ENCODE results near the gene TRDMT1. TPM values are rescaled to one million over a fixed set of nuclear protein-coding genes. Genes with fewer than 3 reads are reported as not detected.

The TRDMT1 gene
- total RNA-seq, 1 experiment from 2014 or later, result 20.2 TPM

- Histone ChIP-seq H3K23ac (ENCODE audit: insufficient read length, low read depth, low read length) (no peak overlapping the region), H3K4me2 (ENCODE audit: insufficient read depth, insufficient read length, low read length) (no peak overlapping the region), H2BK5ac (ENCODE audit: insufficient read length, low read length) (no peak overlapping the region), H3K9ac (ENCODE audit: extremely low read depth, insufficient read length, low read length) (no peak overlapping the region), H3K18ac (ENCODE audit: insufficient read length, low read depth, low read length) (no peak overlapping the region), H4K8ac (replicated peaks; ENCODE audit: insufficient read length, low read depth, low read length) (no peak overlapping the region), H3K9me3 (ENCODE audit: control insufficient read depth, low read depth, low read length) (no peaks in the 10 kb centered on the region), H3K23me2 (ENCODE audit: insufficient read length, low read depth, low read length, poor library complexity, severe bottlenecking) (no peaks in the 10 kb centered on the region), H2BK12ac (ENCODE audit: insufficient read length, low read depth, low read length) (no peak overlapping the region), H4K20me1 (ENCODE audit: control insufficient read depth, insufficient read depth, insufficient read length) (no peaks in the 10 kb centered on the region), H2AFZ (ENCODE audit: low read length) (no peak overlapping the region), H2BK15ac (ENCODE audit: low read depth, low read length) (no peak overlapping the region), H3K4ac (ENCODE audit: low read depth, low read length) (no peak overlapping the region), H2AK5ac (ENCODE audit: insufficient read length, low read length) (no peak overlapping the region), H2BK20ac (ENCODE audit: low read depth, low read length, poor library complexity, severe bottlenecking) (no peak overlapping the region), H3K27me3 (ENCODE audit: insufficient read depth, low read length) (no peaks in the 10 kb centered on the region), H2BK120ac (ENCODE audit: low read depth, low read length, poor library complexity, severe bottlenecking) (no peak overlapping the region), H3T11ph (ENCODE audit: low read length) (no peak overlapping the region), H4K5ac (ENCODE audit: insufficient read length, low read depth, low read length) (no peak overlapping the region), H3K4me1 (ENCODE audit: insufficient read depth, low read length) (no peaks in the 10 kb centered on the region), H3K56ac (ENCODE audit: insufficient read length, low read depth, low read length) (no peak overlapping the region), H3K79me2 (ENCODE audit: insufficient read depth, low read length) (no peaks in the 10 kb centered on the region), H3K27ac (ENCODE audit: insufficient read length, low read depth, low read length) (no peak overlapping the region), H4K91ac (ENCODE audit: insufficient read length, low read depth, low read length) (no peak overlapping the region), H3K79me1 (ENCODE audit: insufficient read depth, low read depth, low read length, poor library complexity, severe bottlenecking) (no peaks in the 10 kb centered on the region), H3K14ac (ENCODE audit: insufficient read depth, low read length) (no peak overlapping the region)
- Mint-ChIP-seq H3K27me3 (ENCODE audit: low read depth) (no peaks in the 10 kb centered on the region), H3K27ac (peak overlapping the region in 1 of 3 experiments; percentile 64; a peak in 1 of 7 replicates), H3K4me3 (no peak overlapping the region), H3K9me3 (no peaks in the 10 kb centered on the region), H3K36me3 (ENCODE audit: insufficient read depth in 1 of 3, low read depth in 3 of 3) (no peaks in the 10 kb centered on the region), H3K4me1 (peaks cover 19 to 21% of the 10 kb centered on the region in 2 experiments)
- TF ChIP-seq CTCF (conservative IDR thresholded peaks at IDR 0.05), result no peak
- DNase-seq, result no peak
Measured at GRCh38 chr10:17134737-17135260, 66.7 kb downstream of the TRDMT1 start.

All from H9 (cell line).